Spleen (tissue), 7 donors: ENCODE results near the gene CD9.

Experiments
- CTCF ChIP-seq, 11 experiments: fragments of 200-600 bp in 7 of 11; fragments of 450-650 bp in 4 of 11; sonication (generic) in 4 of 11; IDR thresholded peaks in 8 of 11; conservative IDR thresholded peaks in 3 of 11; 1 replicate in 7 of 11; 2 replicates in 4 of 11; pipeline versions ENCODE4 v1.4.0 to v1.8.0; 2016 to 2021; ENCODE audit warnings: antibody characterized with exemption in 11 of 11, inconsistent platforms in 4 of 11, mild to moderate bottlenecking in 1 of 11
- POLR2A ChIP-seq, 3 donors: fragments of 450-650 bp; IDR thresholded peaks; one replicate each; pipeline ENCODE4 v1.5.1; 2017; ENCODE audit warnings: antibody characterized with exemption in 3 of 3, mild to moderate bottlenecking in 1 of 3
- POLR2AphosphoS5 ChIP-seq, 3 donors: sonication (generic); formaldehyde crosslinking; IDR thresholded peaks; one replicate each; pipeline ENCODE4 v1.5.1; 2017; ENCODE audit warnings: antibody characterized with exemption in 3 of 3
- donor health status: DM: no; HTN: no; CAD: no; lungs with moderate emphysema.
- donor health status: DM: no; HTN: no; CAD: no.
- donor health status: DM: no; HTN: no; CAD: no.

- no peak for TF ChIP-seq CTCF (IDR thresholded peaks at IDR 0.05 in 8 of 11, conservative IDR thresholded peaks at IDR 0.05 in 3 of 11)
- no peak for TF ChIP-seq POLR2A (IDR thresholded peaks at IDR 0.05)
- peak in 2 of 3 donors; percentile 28 to 48 for TF ChIP-seq POLR2AphosphoS5 (IDR thresholded peaks at IDR 0.05)
Measured at GRCh38 chr12:6224550-6224949, 24.4 kb downstream of the CD9 start.
